ENCODE data around the gene PML.
"Not testable (repeated sequence)": the region's sequence is repeated elsewhere in the genome, so short reads cannot be mapped to it uniquely, and the experiment has no call there.

Gene PML

GRCh38 chr15:74055804-74056203 is 61.3 kb downstream of the PML start:
- Histone ChIP-seq H3K27ac (replicated peaks) (no peak overlapping the region), H3K27me3 (ENCODE audit: insufficient read depth, poor library complexity, severe bottlenecking) (no peaks in the 10 kb centered on the region), H3K4me3 (replicated peaks; ENCODE audit: insufficient read depth, low read length) (no peak overlapping the region)
- no peak for DNase-seq (ENCODE audit: low read depth in 1 of 2, low spot score in 1 of 2)
- no peak for TF ChIP-seq CTCF (IDR thresholded peaks at IDR 0.05; ENCODE audit: insufficient read depth, low read length)
- TF ChIP-seq REST (IDR thresholded peaks at IDR 0.05; ENCODE audit: insufficient replicate concordance, low read depth): no peak
- TF ChIP-seq GABPA (IDR thresholded peaks at IDR 0.05; ENCODE audit: low read depth): no peak
- TF ChIP-seq SPI1 (IDR thresholded peaks at IDR 0.05; ENCODE audit: borderline replicate concordance, low read depth): no peak
- no peak for TF ChIP-seq POLR2AphosphoS5 (IDR thresholded peaks at IDR 0.05; ENCODE audit: low read depth)

- not testable (repeated sequence) for H3K27ac ChIP-seq (replicated peaks); H3K4me3 ChIP-seq (replicated peaks; ENCODE audit: insufficient read depth, low read length); DNase-seq (ENCODE audit: low read depth in 1 of 2, low spot score in 1 of 2); H3K27me3 ChIP-seq (ENCODE audit: insufficient read depth, poor library complexity, severe bottlenecking)
These were observed 61.8 kb downstream of the PML start for GRCh38 chr15:74056330-74056729.

- H3K27ac ChIP-seq (replicated peaks); H3K27me3 ChIP-seq (ENCODE audit: insufficient read depth, poor library complexity, severe bottlenecking); H3K4me3 ChIP-seq (replicated peaks; ENCODE audit: insufficient read depth, low read length); DNase-seq (ENCODE audit: low read depth in 1 of 2, low spot score in 1 of 2): not testable (repeated sequence)
These were observed 64.7 kb downstream of the PML start for GRCh38 chr15:74059050-74059833.

GRCh38 chr15:74060251-74060650 is 65.7 kb downstream of the PML start:
- Histone ChIP-seq H3K4me3 (replicated peaks; ENCODE audit: insufficient read depth, low read length) (no peak overlapping the region), H3K27me3 (ENCODE audit: insufficient read depth, poor library complexity, severe bottlenecking) (no peaks in the 10 kb centered on the region), H3K27ac (replicated peaks) (no peak overlapping the region)
- no peak for TF ChIP-seq CTCF (IDR thresholded peaks at IDR 0.05; ENCODE audit: insufficient read depth, low read length)
- TF ChIP-seq SPI1 (IDR thresholded peaks at IDR 0.05; ENCODE audit: borderline replicate concordance, low read depth): no peak
- TF ChIP-seq POLR2AphosphoS5 (IDR thresholded peaks at IDR 0.05; ENCODE audit: low read depth): no peak
- no peak for TF ChIP-seq GABPA (IDR thresholded peaks at IDR 0.05; ENCODE audit: low read depth)
- TF ChIP-seq REST (IDR thresholded peaks at IDR 0.05; ENCODE audit: insufficient replicate concordance, low read depth): no peak
- no peak for DNase-seq (ENCODE audit: low read depth in 1 of 2, low spot score in 1 of 2)

GRCh38 chr15:74062236-74062635 is 67.7 kb downstream of the PML start:
- no peak for DNase-seq (ENCODE audit: low read depth in 1 of 2, low spot score in 1 of 2)
- Histone ChIP-seq H3K27me3 (ENCODE audit: insufficient read depth, poor library complexity, severe bottlenecking) (no peaks in the 10 kb centered on the region), H3K27ac (replicated peaks) (no peak overlapping the region), H3K4me3 (replicated peaks; ENCODE audit: insufficient read depth, low read length) (no peak overlapping the region)
- TF ChIP-seq GABPA (IDR thresholded peaks at IDR 0.05; ENCODE audit: low read depth) (no peak), CTCF (IDR thresholded peaks at IDR 0.05; ENCODE audit: insufficient read depth, low read length) (no peak), SPI1 (IDR thresholded peaks at IDR 0.05; ENCODE audit: borderline replicate concordance, low read depth) (no peak), POLR2AphosphoS5 (IDR thresholded peaks at IDR 0.05; ENCODE audit: low read depth) (no peak), REST (IDR thresholded peaks at IDR 0.05; ENCODE audit: insufficient replicate concordance, low read depth) (no peak)
